ENCODE measurements around the gene CEBPZOS.

CEBPZOS gene

GRCh38 chr2:37196320-37197195 lies at the start of gene CEBPZOS:
CEBPZOS (plus strand) TSS chr2:37196496; CDS start chr2:37199705, 3,209 bp downstream.
- peak; percentile 62 for DNase-seq

DNA sequence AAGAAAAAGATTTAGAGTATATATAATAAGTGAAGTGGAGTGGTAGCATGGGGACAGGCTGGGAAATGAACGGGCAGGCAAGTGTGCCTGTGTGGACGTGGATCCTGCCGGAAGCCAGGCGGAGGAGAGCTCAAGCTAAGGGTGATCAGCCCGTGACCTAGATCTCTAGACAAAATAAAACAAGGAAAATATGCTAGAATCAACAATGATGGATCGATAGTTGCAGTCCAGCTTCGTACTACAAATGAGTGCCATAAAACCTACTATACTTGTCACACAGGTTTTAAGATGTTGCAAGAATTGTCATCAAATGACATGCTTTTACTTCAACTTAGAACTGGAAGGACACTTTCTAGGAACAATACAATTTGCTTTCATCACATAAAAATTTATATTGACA lies 48.0 kb upstream of the CEBPZOS start:
- DNase-seq, result no peak

GRCh38 chr2:37149626-37150322 lies 46.5 kb upstream of the CEBPZOS start:
- DNase-seq, result no peak

GRCh38 chr2:37153224-37153623 lies 43.1 kb upstream of the CEBPZOS start:
- DNase-seq, result no peak

- DNase-seq, result no peak
Observed at GRCh38 chr2:37154785-37155184, 41.5 kb upstream of the CEBPZOS start.

DNA sequence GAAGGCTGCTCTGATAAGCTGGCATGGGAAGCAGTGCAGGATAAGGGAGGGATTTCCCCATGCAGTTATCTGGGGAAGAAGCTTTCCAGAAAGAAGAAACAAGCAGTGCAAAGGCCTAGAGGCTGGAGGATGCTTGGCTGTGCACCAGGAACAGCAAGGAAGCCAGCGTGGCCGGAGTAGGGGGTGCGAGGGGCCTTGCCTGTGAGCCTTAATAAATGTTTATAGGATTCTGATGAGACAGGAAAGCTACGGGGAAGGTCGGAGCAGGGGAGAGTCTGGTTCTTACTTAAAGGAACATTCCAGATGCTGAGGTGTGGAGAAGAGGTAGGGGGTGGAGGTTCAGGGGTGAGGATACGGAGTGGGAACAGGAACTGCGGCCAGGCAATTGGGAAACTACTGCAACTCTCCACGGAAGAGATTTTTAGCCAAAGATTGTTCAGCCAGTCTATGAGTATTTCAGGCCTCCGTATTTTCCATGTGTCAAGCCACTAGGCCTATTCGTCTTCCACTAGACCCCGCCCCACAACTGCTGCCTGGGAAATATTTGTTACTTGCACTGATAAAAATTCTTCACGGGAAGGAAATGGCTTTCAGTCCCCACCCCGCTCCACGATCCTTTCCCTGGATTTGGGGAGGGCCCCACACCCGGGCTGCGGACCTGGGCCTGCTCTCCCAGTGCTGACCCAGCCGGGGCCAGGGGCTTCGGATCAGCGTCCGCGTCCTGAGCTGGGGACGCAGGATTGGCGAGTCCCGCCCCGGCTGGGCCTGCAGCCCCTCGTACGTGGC lies 40.0 kb upstream of the CEBPZOS start:
- DNase-seq, result peak; percentile 32

DNA sequence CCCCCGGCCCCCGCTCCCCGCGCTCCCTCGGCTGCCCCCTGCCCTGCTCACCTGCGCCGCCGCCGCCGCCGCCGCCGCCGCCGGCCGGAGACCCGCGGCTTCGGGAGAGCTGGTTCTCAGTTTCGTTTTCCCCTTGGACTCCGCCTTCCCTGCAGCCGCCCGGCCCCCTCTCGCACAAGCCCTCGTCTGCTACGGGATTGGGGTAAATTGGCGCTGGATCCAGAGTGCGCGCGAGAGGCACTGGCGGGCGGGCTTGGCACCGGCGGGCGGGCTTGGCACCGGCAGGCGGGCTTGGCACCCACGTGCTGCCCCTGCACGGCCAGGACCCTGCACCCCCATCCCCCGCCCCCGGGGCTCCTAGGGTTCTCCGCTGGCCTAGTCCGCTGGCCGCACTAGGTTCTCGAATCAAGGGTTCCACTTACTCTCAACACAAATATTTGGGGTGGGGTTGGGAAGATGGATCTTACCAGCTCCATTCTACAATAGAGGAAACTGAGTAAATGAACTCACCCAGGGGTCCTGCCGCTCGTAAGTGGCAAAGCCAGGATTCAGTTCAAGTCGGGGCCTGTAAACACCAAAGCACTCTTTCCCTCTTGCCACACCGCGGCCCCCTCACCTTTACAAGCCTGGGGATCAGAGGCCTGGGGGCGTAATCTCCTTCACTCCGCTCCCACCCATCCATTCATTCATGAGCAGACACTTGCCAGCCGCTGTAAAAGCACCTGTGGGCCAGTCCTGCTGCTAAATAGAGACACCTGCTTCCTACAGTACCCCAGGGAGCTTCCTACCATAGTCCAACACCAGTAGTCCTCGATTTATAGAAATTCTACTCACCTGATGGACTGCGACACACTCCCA lies 39.2 kb upstream of the CEBPZOS start, which contains the start of gene EIF2AK2:
EIF2AK2 (minus strand) TSS at position 124 of the 858 bp plus-strand sequence. CDS start 9,174 bp downstream, outside the sequence.
- DNase-seq, result peak; percentile 86

DNA sequence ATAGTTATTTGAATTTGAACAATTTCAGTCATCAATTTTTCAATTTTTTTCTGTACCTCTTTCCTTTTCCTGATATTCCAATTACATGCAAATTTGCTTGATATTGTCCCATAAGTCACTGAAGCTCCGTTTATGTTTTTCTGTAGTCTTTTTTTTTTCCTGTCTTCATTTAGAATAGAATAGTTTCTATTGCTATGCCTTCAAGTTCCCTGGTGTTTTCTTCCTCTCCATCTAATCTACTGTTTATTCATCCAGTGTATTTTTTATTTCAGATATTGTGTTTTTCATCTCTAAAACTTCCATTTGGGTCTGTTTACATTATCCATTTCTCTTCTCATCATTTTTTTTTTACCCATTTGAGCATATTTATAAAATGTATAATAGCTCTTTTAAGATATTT lies 31.5 kb upstream of the CEBPZOS start:
- DNase-seq, result no peak

- DNase-seq, result no peak
Observed at GRCh38 chr2:37167636-37168180, 28.6 kb upstream of the CEBPZOS start.

DNA sequence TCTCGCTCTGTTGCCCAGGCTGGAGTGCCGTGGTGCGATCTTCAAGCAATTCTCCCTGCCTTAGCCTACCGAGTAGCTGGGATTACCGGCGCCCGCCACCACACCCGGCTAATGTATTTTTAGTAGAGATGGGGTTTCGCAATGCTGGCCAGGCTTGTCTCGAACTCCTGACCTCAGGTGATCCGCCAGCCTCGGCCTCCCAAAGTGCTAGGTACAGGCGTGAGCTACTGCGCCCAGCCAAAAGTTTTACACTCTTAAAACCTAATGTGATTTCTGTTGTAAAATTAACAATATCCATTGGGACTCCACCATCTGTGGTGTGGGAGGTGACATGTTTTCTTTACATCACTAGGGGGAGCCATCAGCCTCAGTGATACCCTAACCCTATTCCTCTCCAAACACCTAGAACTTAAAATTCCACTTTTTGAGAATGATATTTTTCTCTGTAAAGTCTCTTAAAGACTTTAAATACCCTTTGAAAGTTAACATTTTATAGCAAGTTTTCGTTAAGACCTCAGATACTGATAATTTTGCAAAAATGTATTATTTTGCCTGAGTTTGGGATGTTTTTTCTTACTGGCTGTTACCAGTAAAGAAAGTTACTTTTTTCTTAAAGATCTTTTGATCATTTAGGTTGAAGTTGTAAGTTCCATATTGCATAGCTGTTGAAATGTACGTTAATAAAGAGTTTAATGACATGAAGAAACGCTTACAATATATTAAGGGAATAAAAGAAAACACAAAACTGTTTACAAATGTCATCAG lies 27.9 kb upstream of the CEBPZOS start:
- DNase-seq, result peak; percentile 33

GRCh38 chr2:37171624-37171950 lies 24.7 kb upstream of the CEBPZOS start:
- DNase-seq, result no peak

DNA sequence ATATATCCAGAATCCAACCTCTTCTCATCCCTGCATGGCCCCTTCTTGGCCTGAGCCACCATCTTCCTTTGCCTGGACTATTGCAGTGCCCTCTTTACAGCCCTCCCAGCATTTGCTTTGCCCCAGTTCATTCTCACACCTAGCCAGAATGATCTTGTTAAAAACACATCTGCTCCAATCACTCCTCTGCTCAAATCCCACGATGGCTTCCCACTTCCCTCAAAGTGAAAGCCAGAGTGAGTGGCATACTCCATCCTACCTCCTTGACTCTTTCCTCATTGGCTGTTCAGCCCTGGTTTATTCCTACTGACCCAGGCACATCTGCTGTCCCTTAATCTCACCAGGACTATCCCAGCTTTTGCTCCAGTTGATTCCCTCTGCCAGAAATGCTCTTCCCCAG lies 22.6 kb upstream of the CEBPZOS start:
- no peak for DNase-seq

DNA sequence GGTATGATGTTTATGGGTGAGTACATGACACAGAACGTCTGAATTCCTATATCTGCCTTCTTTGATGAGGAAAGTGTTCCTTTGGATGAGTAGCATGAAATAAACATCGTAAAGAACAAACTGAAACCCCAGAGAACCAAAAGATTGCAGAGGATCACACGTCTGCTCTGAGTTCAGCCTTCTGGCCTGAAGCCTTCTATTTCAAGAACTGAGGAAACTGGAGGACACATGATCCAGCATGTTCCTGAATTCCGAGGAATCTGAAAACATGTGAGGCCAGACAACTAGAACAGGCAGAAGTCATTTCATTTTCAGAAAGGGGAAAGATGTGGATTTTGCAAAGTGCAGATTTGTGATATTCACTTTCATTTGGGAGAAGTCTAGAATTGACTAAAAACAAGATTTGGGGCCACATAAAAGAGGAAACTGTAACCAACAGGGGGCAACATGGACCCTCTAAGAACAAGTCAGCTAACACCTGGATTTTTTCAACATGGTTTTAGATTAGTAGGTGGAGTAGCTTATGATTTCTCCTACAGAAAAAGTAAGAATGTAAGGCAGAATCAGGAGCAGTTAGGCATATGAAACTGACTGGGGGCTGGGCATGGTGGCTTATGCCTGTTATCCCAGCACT lies 16.2 kb upstream of the CEBPZOS start:
- no peak for DNase-seq

GRCh38 chr2:37180640-37181039 lies 15.7 kb upstream of the CEBPZOS start:
- DNase-seq, result no peak

DNA sequence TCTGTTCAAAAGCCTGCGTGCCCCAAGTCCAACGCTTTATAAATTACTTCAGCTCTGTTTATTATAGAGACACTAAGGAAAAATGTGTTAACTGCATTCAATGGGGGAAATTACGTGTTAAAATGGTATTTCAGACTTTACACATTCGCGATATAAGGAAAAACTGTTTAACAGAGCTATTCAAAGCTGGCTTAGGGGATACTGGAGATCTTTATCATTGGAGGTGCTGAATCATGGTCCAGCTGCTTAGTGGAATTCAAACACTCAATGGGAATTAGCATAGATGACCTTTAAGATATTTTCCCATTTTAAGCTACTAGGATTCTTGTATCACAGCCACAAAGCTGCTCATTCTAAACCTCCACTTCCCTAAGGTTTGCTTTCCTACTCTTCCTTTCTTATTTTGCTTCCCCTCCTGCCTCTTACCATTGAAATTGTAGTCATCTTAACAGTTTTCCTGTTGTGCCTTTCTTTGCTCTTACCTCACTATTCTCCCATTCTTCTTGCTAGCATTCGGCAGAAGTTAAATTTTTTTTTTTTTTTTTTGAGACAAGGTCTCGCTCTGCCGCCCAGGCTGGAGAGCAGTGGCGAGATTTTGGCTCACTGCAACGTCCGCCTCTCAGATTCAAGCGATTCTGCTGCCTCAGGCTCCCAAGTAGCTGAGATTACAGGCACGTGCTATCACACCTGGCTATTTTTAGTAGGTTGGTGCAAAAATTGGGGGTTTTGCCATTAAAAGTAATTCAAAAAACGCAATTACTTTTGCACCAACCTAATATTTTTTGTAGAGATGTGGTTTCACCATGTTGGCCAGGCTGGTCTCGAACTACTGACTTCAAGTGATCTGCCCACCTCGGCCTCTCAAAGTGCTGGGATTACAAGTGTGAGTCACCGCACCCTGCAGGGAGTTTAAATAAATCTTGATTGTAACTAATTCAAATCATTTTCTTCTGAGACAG lies 14.3 kb upstream of the CEBPZOS start:
- no peak for DNase-seq

DNA sequence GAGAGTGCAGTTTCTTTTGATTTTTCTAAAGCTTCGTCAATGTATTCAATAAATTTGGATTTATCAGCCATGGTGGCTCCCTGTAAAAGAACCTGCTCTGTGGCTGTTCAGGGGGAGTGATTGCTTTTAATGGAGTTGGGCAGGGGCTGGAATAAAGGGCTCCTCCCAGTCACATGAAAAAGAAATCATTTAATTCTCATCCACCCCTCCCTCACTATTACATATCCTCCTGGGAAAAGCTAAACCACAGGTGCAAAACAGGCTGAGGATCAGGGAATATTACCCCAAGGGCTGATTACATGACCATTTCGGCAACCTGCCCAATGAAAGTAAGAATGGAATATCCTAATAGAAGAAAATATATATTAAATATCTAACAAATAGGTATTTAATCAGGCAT lies 7.7 kb upstream of the CEBPZOS start, which contains the start of gene SULT6B1:
SULT6B1 (minus strand) TSS at position 101 of the 400 bp plus-strand sequence; CDS start at position 71, 30 bp downstream.
- no peak for DNase-seq

DNA sequence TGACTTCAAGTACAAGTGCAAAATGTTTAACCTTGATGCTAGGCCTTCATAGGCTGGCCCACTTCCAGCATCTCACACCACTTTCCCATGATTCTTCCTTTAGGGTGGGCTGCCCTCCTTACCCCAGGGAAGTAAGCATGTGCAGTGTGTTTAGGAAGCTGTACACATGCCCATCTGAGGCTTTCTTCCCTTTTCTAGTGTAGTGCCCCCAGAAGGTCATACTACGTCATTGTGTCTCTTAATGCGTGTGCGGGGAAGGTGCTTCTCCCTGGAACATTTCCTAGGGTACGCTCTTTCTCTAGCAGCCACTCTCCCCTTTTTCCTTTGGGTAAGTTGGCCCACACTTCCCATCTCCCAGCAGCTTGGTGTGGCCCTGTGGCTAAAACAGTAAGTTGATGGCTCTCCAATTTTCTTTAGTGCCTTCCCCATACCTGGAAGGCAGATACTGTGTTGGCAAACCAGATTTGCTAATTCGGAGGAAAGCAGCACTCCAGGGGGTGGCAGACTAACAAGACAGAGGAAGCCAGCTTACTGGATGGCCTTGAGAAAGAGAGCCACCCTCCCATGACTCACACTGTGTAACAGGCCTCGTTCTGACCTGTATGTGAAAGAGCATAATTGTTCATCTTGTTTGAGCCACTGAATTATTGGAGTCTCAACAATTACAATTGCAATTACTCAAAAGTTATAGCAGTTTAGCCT lies 6.7 kb upstream of the CEBPZOS start:
- DNase-seq, result no peak

DNA sequence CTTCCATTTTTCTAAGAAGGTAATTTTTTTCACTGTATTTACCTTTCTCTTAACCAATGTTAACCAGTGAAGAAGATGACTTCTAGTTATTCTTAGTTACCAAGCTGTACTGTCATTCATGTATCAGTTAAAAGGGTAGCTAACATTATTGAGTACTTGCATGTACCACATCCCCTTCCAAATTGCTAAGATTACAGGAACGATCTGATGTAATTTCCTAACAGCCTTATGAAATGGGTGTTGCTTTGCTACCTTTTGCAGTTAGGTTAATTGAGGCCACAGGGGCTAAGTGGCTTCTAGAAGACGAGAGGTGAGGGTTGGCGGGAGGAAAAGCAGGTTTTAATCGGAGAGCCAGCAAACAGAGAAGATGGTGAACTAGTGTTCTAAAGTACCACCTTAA lies 6.0 kb upstream of the CEBPZOS start:
- DNase-seq, result no peak

GRCh38 chr2:37191253-37191652 lies 5.0 kb upstream of the CEBPZOS start:
- no peak for DNase-seq
